ENCODE measurements around the gene ZIC4. TPM values are rescaled to one million over a fixed set of nuclear protein-coding genes. Genes with fewer than 3 reads are reported as not detected.

ZIC4 gene
- total and polyA plus RNA-seq, 2 of the 8 experiments (the other 6 are each of a cell fraction or from before 2014, with no cell fraction given): 0.03 to 0.13 TPM

DNA sequence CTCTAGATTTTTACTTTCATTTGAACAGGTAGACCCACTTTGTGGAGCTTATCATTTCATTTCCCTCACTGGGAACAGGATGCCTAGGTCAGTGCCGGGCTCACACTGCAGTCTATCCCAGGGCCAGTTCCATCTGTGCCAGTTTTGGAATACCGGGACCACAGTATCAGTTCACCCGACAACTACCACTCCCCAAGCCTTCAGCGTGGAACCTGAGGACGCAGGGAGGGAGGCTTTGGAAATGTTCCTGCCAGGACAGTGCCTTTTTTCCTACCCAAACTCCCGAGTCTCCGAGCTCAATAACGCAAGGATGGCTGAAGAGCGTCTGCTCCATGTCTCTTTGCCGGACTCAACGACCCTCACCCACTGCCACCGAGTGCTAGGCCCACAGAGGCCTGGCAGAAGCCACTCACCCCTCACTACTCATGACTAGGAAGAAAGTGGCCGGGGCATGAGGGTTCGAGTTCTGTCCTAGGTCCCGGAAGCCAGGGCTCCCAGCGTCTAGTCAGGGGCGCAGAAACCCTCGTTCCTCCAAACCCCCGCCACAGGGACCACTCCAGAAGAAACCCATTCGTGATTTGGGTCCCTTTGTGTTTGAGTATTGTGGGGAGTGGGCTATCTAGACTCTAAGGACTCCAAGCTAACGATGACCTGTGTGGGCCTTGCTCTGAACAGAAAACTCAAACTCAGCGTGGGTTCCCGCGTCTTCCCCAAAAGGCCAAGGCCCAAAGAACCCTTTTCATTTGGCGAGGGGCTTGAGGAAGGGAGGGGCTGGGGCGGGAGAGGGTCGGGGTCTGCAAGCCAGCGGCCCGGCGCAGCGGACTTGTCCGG is 14.2 kb upstream of the ZIC4 start (continued):
- no peak for TF ChIP-seq PHF8 (conservative IDR thresholded peaks at IDR 0.05; ENCODE audit: low read depth, low read length)
- TF ChIP-seq HDAC6 (IDR thresholded peaks at IDR 0.05; ENCODE audit: low read depth, low read length): no peak
- no peak for TF ChIP-seq FOSL1 (IDR thresholded peaks at IDR 0.05; ENCODE audit: insufficient read depth, low read depth, low read length)
- TF ChIP-seq RNF2 (IDR thresholded peaks at IDR 0.05; ENCODE audit: borderline replicate concordance, low read depth, low read length, missing control alignments, poor library complexity, severe bottlenecking): peak; percentile 73
- no peak for TF ChIP-seq TCF12 (IDR thresholded peaks at IDR 0.05; ENCODE audit: low read depth, low read length)
- TF ChIP-seq, protein P1, sequence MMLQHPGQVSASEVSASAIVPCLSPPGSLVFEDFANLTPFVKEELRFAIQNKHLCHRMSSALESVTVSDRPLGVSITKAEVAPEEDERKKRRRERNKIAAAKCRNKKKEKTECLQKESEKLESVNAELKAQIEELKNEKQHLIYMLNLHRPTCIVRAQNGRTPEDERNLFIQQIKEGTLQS (IDR thresholded peaks at IDR 0.05; ENCODE audit: insufficient read depth, low read depth, low read length): no peak
- TF ChIP-seq RXRA (IDR thresholded peaks at IDR 0.05; ENCODE audit: insufficient read depth, low read depth, low read length): no peak
- TF ChIP-seq, protein P2, sequence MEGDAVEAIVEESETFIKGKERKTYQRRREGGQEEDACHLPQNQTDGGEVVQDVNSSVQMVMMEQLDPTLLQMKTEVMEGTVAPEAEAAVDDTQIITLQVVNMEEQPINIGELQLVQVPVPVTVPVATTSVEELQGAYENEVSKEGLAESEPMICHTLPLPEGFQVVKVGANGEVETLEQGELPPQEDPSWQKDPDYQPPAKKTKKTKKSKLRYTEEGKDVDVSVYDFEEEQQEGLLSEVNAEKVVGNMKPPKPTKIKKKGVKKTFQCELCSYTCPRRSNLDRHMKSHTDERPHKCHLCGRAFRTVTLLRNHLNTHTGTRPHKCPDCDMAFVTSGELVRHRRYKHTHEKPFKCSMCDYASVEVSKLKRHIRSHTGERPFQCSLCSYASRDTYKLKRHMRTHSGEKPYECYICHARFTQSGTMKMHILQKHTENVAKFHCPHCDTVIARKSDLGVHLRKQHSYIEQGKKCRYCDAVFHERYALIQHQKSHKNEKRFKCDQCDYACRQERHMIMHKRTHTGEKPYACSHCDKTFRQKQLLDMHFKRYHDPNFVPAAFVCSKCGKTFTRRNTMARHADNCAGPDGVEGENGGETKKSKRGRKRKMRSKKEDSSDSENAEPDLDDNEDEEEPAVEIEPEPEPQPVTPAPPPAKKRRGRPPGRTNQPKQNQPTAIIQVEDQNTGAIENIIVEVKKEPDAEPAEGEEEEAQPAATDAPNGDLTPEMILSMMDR (IDR thresholded peaks at IDR 0.05; ENCODE audit: control extremely low read depth in 1 of 3, insufficient read depth in 1 of 3, low read depth in 1 of 3, low read length in 3 of 3): no peak
- TF ChIP-seq CBX8 (IDR thresholded peaks at IDR 0.05; ENCODE audit: borderline replicate concordance, low read depth, low read length): peak; percentile 26; the same call in 1 of the 2 replicates
- no peak for TF ChIP-seq JUN (IDR thresholded peaks at IDR 0.05; ENCODE audit: low read depth, low read length)
- peak; percentile 76 for TF ChIP-seq EZH2 (IDR thresholded peaks at IDR 0.05; ENCODE audit: low read depth, low read length, severe bottlenecking)
- no peak for TF ChIP-seq BCL11A (IDR thresholded peaks at IDR 0.05; ENCODE audit: low read depth in 2 of 2, low read length in 2 of 2)
- TF ChIP-seq SP2 (IDR thresholded peaks at IDR 0.05; ENCODE audit: low read length): no peak

Measured in H1 (cell line).